Suprapubic skin (tissue), 3 donors: ENCODE measurements around the gene PRSS50.

Source experiments
- CTCF ChIP-seq, 2 donors: fragments of 200-600 bp in 1 of 2; fragments of 450-650 bp in 1 of 2; sonication (generic) in 1 of 2; IDR thresholded peaks; one replicate each; pipeline ENCODE4 v1.5.1; 2016 to 2019; ENCODE audit warnings: antibody characterized with exemption in 2 of 2, mild to moderate bottlenecking in 1 of 2, moderate library complexity in 1 of 2
- POLR2A ChIP-seq, 2 donors: fragments of 450-650 bp; IDR thresholded peaks; one replicate each; pipeline ENCODE4 v1.6.1; 2017; ENCODE audit warnings: antibody characterized with exemption in 2 of 2, mild to moderate bottlenecking in 2 of 2, moderate library complexity in 2 of 2

- TF ChIP-seq POLR2A (IDR thresholded peaks at IDR 0.05) (no peak), CTCF (IDR thresholded peaks at IDR 0.05) (no peak)
Measured at GRCh38 chr3:46682974-46683373, 34.7 kb downstream of the PRSS50 start.
